ENCODE results near the gene TM2D3.

DNA sequence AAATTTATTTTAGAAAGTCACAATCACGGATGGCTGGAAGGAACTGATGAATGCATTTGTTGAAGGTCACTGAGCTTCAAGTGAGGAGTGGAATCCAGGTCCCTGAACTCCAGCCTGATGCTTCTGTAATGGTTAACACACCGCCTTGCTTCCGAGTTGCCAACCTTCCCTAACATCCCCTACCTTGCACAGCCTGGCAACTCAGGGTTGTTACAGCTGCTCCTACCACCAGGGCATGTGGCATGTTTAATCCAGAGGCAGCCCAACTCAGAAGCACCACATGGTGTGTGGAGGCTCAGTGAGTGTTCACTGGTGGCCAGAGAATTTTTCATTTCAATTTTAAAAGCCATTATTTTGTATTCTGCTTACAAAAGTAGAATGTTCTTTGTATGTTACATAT lies 4.9 kb downstream of the TM2D3 start:
- TF ChIP-seq CTCF (IDR thresholded peaks at IDR 0.05 in 2 of 3, conservative IDR thresholded peaks at IDR 0.05 in 1 of 3; ENCODE audit: borderline replicate concordance in 1 of 3, insufficient read depth in 1 of 3, low read depth in 2 of 3, low read length in 2 of 3) (no peak), POLR2A (IDR thresholded peaks at IDR 0.05; ENCODE audit: borderline replicate concordance, extremely low read depth, insufficient read depth, insufficient read length) (no peak), EGR1 (IDR thresholded peaks at IDR 0.05; ENCODE audit: low read depth) (no peak)

Data from HCT116 (cell line).